Activated T-helper 1 cell treated with anti-CD3 and anti-CD28 coated beads, Interleukin-12 subunit alpha, Interleukin-12 subunit beta, Interleukin-2, Interleukin-4 antibody, amounts not matched to agents 30 ng/mL and 10 ng/mL and 1 ng/mL, durations not matched to agents 14 hours and 24 hours and 36 hours (primary cell): ENCODE data around the gene KDM6B. TPM values are rescaled to one million over a fixed set of nuclear protein-coding genes. Genes with fewer than 3 reads are reported as not detected.

Experiments
- DNase-seq: peaks from one replicate; pipeline ENCODE4 v3.0.0; 2021; ENCODE audit warnings: low spot score
- H3K27ac Mint-ChIP-seq: one replicate; pipeline ENCODE4 v1.8.0; 2021; ENCODE audit warnings: mild to moderate bottlenecking, mixed read lengths
- H3K27me3 Mint-ChIP-seq: one replicate; pipeline ENCODE4 v1.8.0; 2022; ENCODE audit warnings: mild to moderate bottlenecking, moderate library complexity, mixed read lengths; ENCODE audit not compliant: insufficient read depth
- H3K36me3 Mint-ChIP-seq: one replicate; pipeline ENCODE4 v1.8.0; 2021; ENCODE audit warnings: low read depth, mixed read lengths
- H3K4me1 Mint-ChIP-seq: one replicate; pipeline ENCODE4 v1.8.0; 2021; ENCODE audit warnings: low read depth, mixed read lengths
- H3K4me3 Mint-ChIP-seq: one replicate; pipeline ENCODE4 v1.8.0; 2021; ENCODE audit warnings: mild to moderate bottlenecking, moderate library complexity, mixed read lengths
- H3K9me3 Mint-ChIP-seq: one replicate; pipeline ENCODE4 v1.8.0; 2021; ENCODE audit warnings: mixed read lengths
- intact Hi-C: fragments of 100-400 bp; cut with micrococcal nuclease; formaldehyde crosslinking; loops from one replicate; pipeline ENCODE4 v1.15.1; 2024
- total RNA-seq: library from RNA; stranded (reverse); gene quantifications from 2 replicates; pipeline ENCODE4 v1.2.3, GENCODE V29; 2022

KDM6B gene
- total RNA-seq, 1 donor from 2014 or later, result 177 TPM

DNA sequence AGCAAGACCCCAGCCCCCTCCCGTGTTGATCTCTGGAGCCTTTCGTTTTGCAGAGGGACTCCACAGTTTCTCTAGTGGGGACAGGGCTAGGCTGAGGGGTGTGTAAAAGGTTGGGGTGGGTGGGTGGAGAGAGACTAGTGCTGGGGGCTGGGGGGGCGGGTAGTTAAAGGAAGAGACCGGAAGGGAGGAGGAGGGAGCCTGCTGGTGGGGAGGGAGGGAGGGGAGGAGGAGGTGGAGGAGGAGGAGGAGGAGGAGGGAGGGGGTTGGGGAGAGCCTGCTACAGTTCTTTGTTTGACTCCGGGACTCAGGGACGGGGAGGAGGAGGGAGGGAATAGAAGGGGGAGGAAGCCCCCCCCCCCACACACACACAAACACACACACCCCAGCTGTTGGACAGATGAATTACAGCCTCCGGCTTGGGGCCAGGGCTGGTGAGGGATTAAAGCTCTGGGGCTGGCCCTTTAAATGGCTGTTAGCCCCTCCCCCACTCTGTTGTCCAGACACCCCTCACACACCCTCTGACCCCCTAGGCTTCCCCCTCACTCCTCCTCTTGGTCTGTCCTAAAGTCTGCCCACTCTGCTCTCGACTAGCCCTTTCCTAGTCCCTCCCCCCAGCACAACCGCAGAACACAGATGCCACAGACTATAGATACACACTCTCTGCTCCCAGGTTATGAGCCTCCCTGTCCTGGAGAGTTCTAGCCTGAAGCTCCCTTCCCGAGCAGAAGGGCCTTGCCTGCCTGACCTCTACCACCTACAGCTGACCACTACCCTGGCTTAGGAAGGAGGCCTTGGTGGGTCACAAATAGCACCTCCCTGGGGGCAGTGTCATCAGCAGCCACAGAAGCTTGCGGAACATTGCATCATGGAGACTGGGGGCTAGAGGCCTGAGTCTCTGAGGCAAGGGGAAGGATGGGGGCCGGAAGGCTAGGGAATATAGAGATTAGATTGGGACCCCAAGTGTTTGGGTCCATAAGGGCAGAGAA is 4.4 kb downstream of the KDM6B start:
- DNase-seq, result no peak
- Mint-ChIP-seq H3K36me3 (peaks cover 4% of the 10 kb centered on the region), H3K9me3 (no peaks in the 10 kb centered on the region), H3K4me3 (peak overlapping the region; percentile 85), H3K27me3 (no peaks in the 10 kb centered on the region), H3K4me1 (peaks cover 66% of the 10 kb centered on the region), H3K27ac (peak overlapping the region; percentile 72)
- intact Hi-C loops, result no loop called here

- H3K27ac Mint-ChIP-seq, result peak overlapping the region; percentile 72
Observed at GRCh38 chr17:7839190-7839875, 5.3 kb downstream of the KDM6B start.

GRCh38 chr17:7839876-7840261 is 5.9 kb downstream of the KDM6B start:
- Mint-ChIP-seq H3K4me1 (peaks cover 62% of the 10 kb centered on the region), H3K27ac (peak overlapping the region; percentile 65), H3K27me3 (no peaks in the 10 kb centered on the region), H3K9me3 (no peaks in the 10 kb centered on the region), H3K4me3 (peak overlapping the region; percentile 89), H3K36me3 (peaks cover 7% of the 10 kb centered on the region)
- intact Hi-C loops, result loop anchor here (2.0 to 5.0 kb wide), 5 partner anchors 17 to 533 kb away; partner anchors contain the start of genes EIF5A, HES7 and TMEM256
- no peak for DNase-seq

More at GRCh38 chr17:7839190-7839875, 5.3 kb downstream of the KDM6B start:
- H3K27me3 Mint-ChIP-seq, result no peaks in the 10 kb centered on the region
- H3K9me3 Mint-ChIP-seq, result no peaks in the 10 kb centered on the region
- intact Hi-C loops, result no loop called here
- H3K4me3 Mint-ChIP-seq, result peak overlapping the region; percentile 72
- peaks cover 62% of the 10 kb centered on the region for H3K4me1 Mint-ChIP-seq
- peaks cover 7% of the 10 kb centered on the region for H3K36me3 Mint-ChIP-seq
- DNase-seq, result no peak

DNA sequence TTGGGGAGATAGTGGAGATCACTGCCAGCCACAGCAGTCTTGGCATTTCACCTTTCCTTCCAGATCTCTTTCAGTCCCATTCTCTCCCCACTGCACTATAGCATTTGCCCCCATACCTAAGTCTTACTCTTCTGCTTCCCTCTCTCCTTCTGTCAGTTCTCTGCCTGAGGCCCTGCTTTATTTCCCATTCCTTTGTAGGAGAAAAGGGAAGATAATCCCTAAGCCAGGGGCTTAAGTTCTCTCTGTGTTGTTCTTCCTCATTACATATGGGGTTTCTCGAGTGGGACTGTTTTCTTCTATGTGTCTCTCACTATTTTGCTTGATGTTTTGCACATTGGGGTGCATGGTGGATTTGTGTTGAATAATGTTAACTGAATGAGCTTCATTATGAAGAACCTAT is 6.4 kb downstream of the KDM6B start:
- H3K4me1 Mint-ChIP-seq, result peaks cover 62% of the 10 kb centered on the region
- H3K27ac Mint-ChIP-seq, result peak overlapping the region; percentile 93

GRCh38 chr17:7840875-7841274 is 6.9 kb downstream of the KDM6B start:
- Mint-ChIP-seq H3K4me1 (peaks cover 62% of the 10 kb centered on the region), H3K9me3 (no peaks in the 10 kb centered on the region), H3K36me3 (peaks cover 11% of the 10 kb centered on the region), H3K27me3 (no peaks in the 10 kb centered on the region), H3K4me3 (peak overlapping the region; percentile 89), H3K27ac (peak overlapping the region; percentile 93)
- DNase-seq, result no peak
- intact Hi-C loops, result loop anchor here (2.0 to 5.0 kb wide), 5 partner anchors 18 to 534 kb away; partner anchors contain the start of genes EIF5A, HES7 and TMEM256

More for the DNA sequence above, 6.4 kb downstream of the KDM6B start:
- Mint-ChIP-seq H3K9me3 (no peaks in the 10 kb centered on the region), H3K4me3 (peak overlapping the region; percentile 89), H3K27me3 (no peaks in the 10 kb centered on the region), H3K36me3 (peaks cover 9% of the 10 kb centered on the region)
- no peak for DNase-seq
- intact Hi-C loops, result loop anchor here (2.0 to 5.0 kb wide), 5 partner anchors 18 to 533 kb away; partner anchors contain the start of genes EIF5A, HES7 and TMEM256

DNA sequence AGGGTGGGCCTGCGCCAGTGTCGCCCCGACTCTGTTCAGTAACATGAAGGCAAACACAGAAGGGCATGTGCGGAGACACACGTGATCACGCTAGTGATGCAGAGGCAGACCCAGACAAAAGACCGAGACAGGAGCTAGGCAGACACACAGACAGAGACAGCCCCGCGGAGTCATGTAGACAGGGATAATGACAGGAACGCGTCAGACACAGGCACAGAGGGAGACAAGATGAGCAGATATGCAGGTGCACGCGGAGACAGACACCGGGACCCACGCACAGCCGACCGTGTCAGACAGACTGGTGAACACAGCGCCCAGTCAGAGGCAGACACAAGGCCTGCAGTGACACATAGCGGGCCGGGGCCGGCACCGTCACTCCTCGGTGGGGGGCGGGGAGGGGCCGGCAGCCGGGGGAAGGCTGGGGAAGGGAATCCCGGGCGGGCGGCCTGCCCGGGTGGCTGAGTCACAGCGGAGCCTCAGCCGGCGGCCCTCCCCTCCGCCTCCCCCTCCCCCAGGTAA is 7.4 kb downstream of the KDM6B start:
- peak; percentile 71 for DNase-seq
- peak overlapping the region; percentile 89 for H3K4me3 Mint-ChIP-seq
- no peaks in the 10 kb centered on the region for H3K9me3 Mint-ChIP-seq
- H3K27me3 Mint-ChIP-seq, result no peaks in the 10 kb centered on the region
- peak overlapping the region; percentile 96 for H3K27ac Mint-ChIP-seq
- H3K4me1 Mint-ChIP-seq, result peaks cover 60% of the 10 kb centered on the region
- intact Hi-C loops, result loop anchor here (2.0 to 5.0 kb wide), 5 partner anchors 19 to 534 kb away; partner anchors contain the start of genes EIF5A, HES7 and TMEM256
- peaks cover 13% of the 10 kb centered on the region for H3K36me3 Mint-ChIP-seq

GRCh38 chr17:7841915-7842379 is 7.9 kb downstream of the KDM6B start:
- Mint-ChIP-seq H3K4me1 (peaks cover 60% of the 10 kb centered on the region), H3K27me3 (no peaks in the 10 kb centered on the region), H3K9me3 (no peaks in the 10 kb centered on the region), H3K27ac (peak overlapping the region; percentile 96), H3K4me3 (peak overlapping the region; percentile 89), H3K36me3 (peaks cover 17% of the 10 kb centered on the region)
- DNase-seq, result peak; percentile 82
- intact Hi-C loops, result loop anchor here (1.0 to 5.0 kb wide), 10 partner anchors 19 to 535 kb away; partner anchors contain the start of genes CNTROB, EIF5A, HES7 and POLR2A

DNA sequence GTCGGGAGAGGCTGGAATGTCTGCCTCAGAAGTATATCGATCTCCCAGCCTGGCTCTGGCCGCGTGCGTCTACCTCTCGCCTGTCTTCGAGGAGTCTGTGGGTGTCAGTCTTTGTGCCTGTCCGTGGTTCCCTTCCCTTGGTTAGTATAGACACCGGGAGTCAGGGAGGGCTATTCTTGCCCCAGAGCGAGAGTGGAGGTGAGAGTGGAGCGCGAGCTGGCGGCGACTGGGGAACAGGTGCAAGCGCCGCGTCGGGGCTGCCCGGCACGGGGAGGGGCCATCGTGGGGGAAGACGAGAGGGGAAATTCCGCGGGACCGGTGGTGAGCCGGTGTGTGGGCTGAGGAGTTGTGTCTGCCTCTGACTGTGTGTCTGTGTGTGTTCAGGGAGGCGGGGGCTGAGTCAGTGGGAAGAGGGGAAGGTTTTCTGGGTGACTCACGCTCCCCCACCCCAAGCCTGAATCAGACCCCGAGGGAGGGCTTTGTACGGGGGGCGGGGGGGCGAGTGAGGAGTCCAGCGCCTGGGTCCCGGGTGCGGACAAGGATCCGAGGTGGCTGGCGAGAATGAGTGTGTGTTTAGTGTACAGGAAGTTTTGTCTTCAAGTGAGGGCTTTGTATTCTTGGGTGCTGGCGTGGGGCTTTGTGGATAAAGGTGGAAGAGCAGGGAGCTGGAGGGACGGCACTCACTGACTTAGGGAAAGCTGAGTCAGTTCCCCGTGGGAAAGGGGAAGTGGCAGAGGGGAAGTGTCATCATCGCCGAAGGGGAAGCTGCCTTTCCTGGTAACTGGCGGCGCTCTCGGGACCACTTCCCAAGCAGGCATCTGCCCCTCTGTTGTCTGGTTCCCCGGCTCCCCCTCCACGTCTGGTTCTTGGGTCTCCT is 8.6 kb downstream of the KDM6B start:
- peaks cover 17% of the 10 kb centered on the region for H3K36me3 Mint-ChIP-seq
- H3K4me3 Mint-ChIP-seq, result peak overlapping the region; percentile 89
- H3K4me1 Mint-ChIP-seq, result peaks cover 53% of the 10 kb centered on the region
- H3K9me3 Mint-ChIP-seq, result no peaks in the 10 kb centered on the region
- DNase-seq, result peak; percentile 94
- H3K27me3 Mint-ChIP-seq, result no peaks in the 10 kb centered on the region
- H3K27ac Mint-ChIP-seq, result peak overlapping the region; percentile 96
- intact Hi-C loops, result loop anchor here (1.0 to 5.0 kb wide), 12 partner anchors 9 to 535 kb away; partner anchors contain the start of genes CNTROB, EIF5A, HES7 and POLR2A

- Mint-ChIP-seq H3K36me3 (peaks cover 18% of the 10 kb centered on the region), H3K4me3 (peak overlapping the region; percentile 89), H3K27ac (peak overlapping the region; percentile 96), H3K27me3 (no peaks in the 10 kb centered on the region), H3K4me1 (peaks cover 50% of the 10 kb centered on the region), H3K9me3 (no peaks in the 10 kb centered on the region)
- intact Hi-C loops, result loop anchor here (1.0 to 5.0 kb wide), 11 partner anchors 8 to 536 kb away; partner anchors contain the start of genes CNTROB, EIF5A, HES7 and POLR2A
- DNase-seq, result no peak
Observed at GRCh38 chr17:7843257-7843535, 9.2 kb downstream of the KDM6B start.

DNA sequence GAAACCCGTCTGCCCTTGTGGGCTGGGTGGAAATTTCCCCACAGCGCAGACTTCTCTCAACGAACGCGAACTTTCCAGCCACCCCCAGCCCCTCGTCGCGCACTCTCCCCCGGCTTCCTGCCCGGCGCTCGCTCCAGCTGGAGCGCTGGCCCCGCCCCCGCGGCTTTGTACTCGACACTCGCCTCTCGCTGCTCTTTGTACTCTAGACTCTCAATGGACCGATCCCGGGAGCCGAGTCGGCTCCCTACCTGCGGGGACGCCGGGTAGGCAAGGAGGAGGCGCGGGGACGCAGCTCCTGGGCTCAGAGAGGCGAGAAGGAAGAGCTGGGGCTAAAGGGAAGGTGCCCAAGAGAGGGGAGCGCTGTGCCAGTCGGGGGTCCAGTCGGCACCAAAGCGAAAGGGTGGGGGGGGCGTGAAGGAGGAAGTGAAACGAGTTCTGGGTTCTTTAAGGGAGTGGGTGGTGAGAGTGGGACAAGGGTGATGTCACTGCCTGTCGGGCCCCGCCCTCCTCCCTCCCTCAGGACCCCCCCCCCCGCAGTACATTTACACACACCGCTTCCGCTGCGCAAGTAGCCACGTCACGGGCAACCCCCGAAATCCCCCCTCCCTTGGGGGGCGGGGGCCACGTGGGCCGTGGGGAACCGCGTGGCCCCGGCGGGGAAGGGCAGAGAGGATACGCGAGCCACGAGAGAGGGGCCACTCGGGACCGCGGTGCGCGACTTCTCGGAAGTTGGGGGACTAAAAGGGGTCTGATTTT is 9.7 kb downstream of the KDM6B start:
- intact Hi-C loops, result loop anchor here (1.0 to 5.0 kb wide), 14 partner anchors 8 to 536 kb away; partner anchors contain the start of genes CNTROB, EIF5A, HES7 and NAA38
- H3K27ac Mint-ChIP-seq, result peak overlapping the region; percentile 96
- H3K4me3 Mint-ChIP-seq, result peak overlapping the region; percentile 89
- H3K9me3 Mint-ChIP-seq, result no peaks in the 10 kb centered on the region
- DNase-seq, result peak; percentile 88
- H3K27me3 Mint-ChIP-seq, result no peaks in the 10 kb centered on the region
- peaks cover 45% of the 10 kb centered on the region for H3K4me1 Mint-ChIP-seq
- peaks cover 20% of the 10 kb centered on the region for H3K36me3 Mint-ChIP-seq
